K562 (cell line): ENCODE results near the gene HSF2BP. TPM values are rescaled to one million over a fixed set of nuclear protein-coding genes. Genes with fewer than 3 reads are reported as not detected.

Experiments
- ATAC-seq: fragments of 200-7000 bp; cut with Tn5 transposase; 3 replicates; pipeline ENCODE4 v1.9.1; 2020; ENCODE audit warnings: moderate library complexity
- BruUV-seq: library from RNA; stranded (reverse); fragments of 400-500 nt; replicated peaks from 2 replicates; lab custom pipeline; 2021; lab: Mats Ljungman, UMichigan
- CTCF ChIA-PET: fragments of 300-600 bp; formaldehyde crosslinking; extraction: SDS; loops from one replicate; lab custom pipeline; 2021; ENCODE audit warnings: low intra/inter-chr PET ratio; lab: Yijun Ruan, JAX
- POLR2A ChIA-PET: fragments of 300-600, 350-650 bp; sonication (Branson Sonifier 250); formaldehyde crosslinking; extraction: SDS; loops from one replicate; lab custom pipeline; 2021; ENCODE audit warnings: antibody characterized with exemption, inconsistent platforms; lab: Yijun Ruan, JAX
- DNase-seq, 4 experiments: peaks; one replicate each; pipeline versions ENCODE4 v3.0.0 to v3.0.0-alpha.2; 2011 to 2018; ENCODE audit warnings: low spot score in 3 of 4, mixed read lengths in 3 of 4; ENCODE audit errors: extremely low read depth in 1 of 4
- FAIRE-seq: peaks from 2 replicates; lab custom pipeline; 2011; peaks lifted over from hg19 to GRCh38; lab: Jason Lieb, UNC
- H2AFZ ChIP-seq: 2 replicates; pipeline ENCODE4 v1.6.0; 2011; ENCODE audit warnings: low read depth, low read length, control low read depth, inconsistent platforms
- H3K27ac ChIP-seq: fragments of 200-600 bp; 3 replicates; pipeline ENCODE4 v1.8.0; 2011; ENCODE audit warnings: low read depth, mild to moderate bottlenecking, control low read depth, inconsistent platforms, low read length, moderate library complexity, mixed read lengths; ENCODE audit errors: extremely low read depth
- H3K27me3 ChIP-seq, 2 experiments: fragments of 300-600 bp in 1 of 2; 2 replicates in 1 of 2; 3 replicates in 1 of 2; pipeline versions ENCODE4 v1.6.0 to v1.8.0; 2011; ENCODE audit warnings: inconsistent platforms in 2 of 2, low read length in 2 of 2, mild to moderate bottlenecking in 1 of 2, mixed read lengths in 1 of 2, moderate library complexity in 1 of 2; ENCODE audit not compliant: control insufficient read depth in 2 of 2, insufficient read depth in 2 of 2
- H3K36me3 ChIP-seq: fragments of 300-600 bp; 3 replicates; pipeline ENCODE4 v1.8.0; 2011; ENCODE audit warnings: mild to moderate bottlenecking, low read length, inconsistent platforms; ENCODE audit not compliant: control insufficient read depth, insufficient read depth
- H3K4me1 ChIP-seq, 2 experiments: fragments of 200-600 bp in 1 of 2; replicated peaks in 1 of 2; 2 replicates in 1 of 2; 3 replicates in 1 of 2; pipeline versions ENCODE4 v1.5.1 to v1.8.0; 2011; ENCODE audit warnings: inconsistent platforms in 2 of 2, low read length in 2 of 2, mild to moderate bottlenecking in 1 of 2, mixed read lengths in 1 of 2, moderate library complexity in 1 of 2; ENCODE audit not compliant: control insufficient read depth in 2 of 2, insufficient read depth in 2 of 2
- H3K4me2 ChIP-seq: 2 replicates; pipeline ENCODE4 v1.6.1; 2011; ENCODE audit warnings: low read length, control low read depth, inconsistent platforms, mixed read lengths; ENCODE audit not compliant: insufficient read depth
- H3K4me3 ChIP-seq: fragments of 200-600 bp; sonication (generic), shearing (Covaris generic); 2 replicates; pipeline ENCODE4 v1.5.1; 2016; ENCODE audit warnings: control low read depth, inconsistent platforms
- H3K79me2 ChIP-seq: fragments of 200-600 bp; 3 replicates; pipeline ENCODE4 v1.8.0; 2011; ENCODE audit warnings: low read length, inconsistent platforms; ENCODE audit not compliant: control insufficient read depth, insufficient read depth
- H3K9ac ChIP-seq, 2 experiments: 2 replicates each; pipeline versions ENCODE4 v1.6.0 to v1.6.1; 2011; ENCODE audit warnings: low read depth in 2 of 2, low read length in 2 of 2, control low read depth in 1 of 2, inconsistent platforms in 1 of 2, mild to moderate bottlenecking in 1 of 2, mixed read lengths in 1 of 2; ENCODE audit not compliant: insufficient read depth in 1 of 2
- H3K9me1 ChIP-seq: one replicate; pipeline ENCODE4 v1.6.0; 2011; ENCODE audit warnings: inconsistent platforms, mild to moderate bottlenecking, low read length, moderate library complexity; ENCODE audit not compliant: control insufficient read depth, insufficient read depth
- H3K9me3 ChIP-seq: replicated peaks from 2 replicates; pipeline ENCODE4 v1.5.1; 2011; ENCODE audit warnings: low read depth, low read length, inconsistent platforms; ENCODE audit not compliant: control insufficient read depth, insufficient read depth
- H4K20me1 ChIP-seq: replicated peaks from 2 replicates; pipeline ENCODE4 v1.6.1; 2011; ENCODE audit warnings: low read length, inconsistent platforms, mixed read lengths; ENCODE audit not compliant: control insufficient read depth, insufficient read depth
- CHAMP1 ChIP-seq: fragments of 450-650 bp; IDR thresholded peaks from 2 replicates; pipeline ENCODE4 v1.6.1; 2016; ENCODE audit warnings: mild to moderate bottlenecking
- CTBP1 ChIP-seq: fragments of 450-650 bp; IDR thresholded peaks from 2 replicates; pipeline ENCODE4 v1.6.1; 2016; ENCODE audit warnings: borderline replicate concordance
- FOXK2 ChIP-seq, 2 experiments: fragments of 450-650 bp; IDR thresholded peaks in 1 of 2; conservative IDR thresholded peaks in 1 of 2; 2 replicates each; pipeline ENCODE4 v1.6.1; 2016; ENCODE audit warnings: low read depth in 2 of 2, mild to moderate bottlenecking in 1 of 2
- FOXM1 ChIP-seq, 2 experiments: fragments of 450-650 bp in 1 of 2; sonication (generic) in 1 of 2; formaldehyde crosslinking in 1 of 2; IDR thresholded peaks; 2 replicates each; pipeline versions ENCODE4 v1.6.1 to v1.9.0; 2017 to 2022; ENCODE audit warnings: low read depth in 2 of 2, mild to moderate bottlenecking in 2 of 2, missing genetic modification reagents in 1 of 2, moderate library complexity in 1 of 2
- KLF6 ChIP-seq: fragments of 250-450 bp; sonication (Bioruptor Pico); IDR thresholded peaks from 2 replicates; pipeline ENCODE4 v1.4.0; 2020; ENCODE audit warnings: mild to moderate bottlenecking, moderate library complexity, borderline replicate concordance
- MCM3 ChIP-seq: fragments of 450-650 bp; IDR thresholded peaks from 2 replicates; pipeline ENCODE4 v1.6.1; 2016
- NCOA6 ChIP-seq: fragments of 450-650 bp; IDR thresholded peaks from 2 replicates; pipeline ENCODE4 v1.6.1; 2017; ENCODE audit warnings: mild to moderate bottlenecking
- POLR2A ChIP-seq: fragments of 450-650 bp; conservative IDR thresholded peaks from 2 replicates; pipeline ENCODE4 v1.6.1; 2016
- YY1 ChIP-seq, 3 experiments: IDR thresholded peaks; 2 replicates each; pipeline ENCODE4 v1.6.1; 2011; ENCODE audit warnings: low read length in 2 of 3, mild to moderate bottlenecking in 2 of 3, moderate library complexity in 2 of 3, borderline replicate concordance in 1 of 3, control low read depth in 1 of 3, low read depth in 1 of 3; ENCODE audit not compliant: insufficient read depth in 3 of 3, insufficient replicate concordance in 2 of 3, control insufficient read depth in 1 of 3, insufficient read length in 1 of 3; ENCODE audit errors: extremely low read depth in 1 of 3
- ZHX1 ChIP-seq: fragments of 150-350 bp; conservative IDR thresholded peaks from 2 replicates; pipeline ENCODE4 v1.6.1; 2014; ENCODE audit warnings: low read length
- ZNF280A ChIP-seq: fragments of 450-650 bp; IDR thresholded peaks from 2 replicates; pipeline ENCODE4 v1.6.1; 2018; ENCODE audit warnings: mild to moderate bottlenecking, low read depth; ENCODE audit not compliant: partially characterized antibody
- WGBS: fragments of 100-300 bp; shearing (Covaris generic); methylation state at CpG from one replicate; pipeline ENCODE4 v1.1.6; 2016; ENCODE audit warnings: low coverage, mixed read lengths; ENCODE audit not compliant: insufficient coverage; ENCODE audit errors: missing lambda C conversion rate; 5-methylcytosine and 5-hydroxymethylcytosine counted together
- in situ Hi-C: fragments of 300-500 bp; cut with MboI; formaldehyde crosslinking; loops from 4 replicates; pipeline ENCODE4 v1.15.0; 2018; ENCODE audit warnings: inconsistent platforms, mixed read lengths
- intact Hi-C: fragments of 100-400 bp; cut with micrococcal nuclease; formaldehyde crosslinking; loops from 2 replicates; pipeline ENCODE4 v1.14.2; 2022
- polyA plus RNA-seq, 8 experiments: library from polyadenylated mRNA; depleted of rRNA in 4 of 8; stranded (reverse) in 5 of 8; unstranded in 3 of 8; fragments of >200 nt; fragmentation: Nextera tagmentation in 2 of 8; fragmentation: Illumina TruSeq in 1 of 8; extraction: Ambion mirVana in 2 of 8; extraction: Trizol in 1 of 8; gene quantifications; 2 replicates each; pipeline versions ENCODE4 v1.2.1 to v1.2.3, GENCODE V29; 2011 to 2014; ENCODE audit warnings: inconsistent platforms in 1 of 8, missing spikeins in 1 of 8
- total RNA-seq, 7 experiments: library from RNA; depleted of rRNA in 6 of 7; stranded (reverse); fragments of >200 nt in 6 of 7; fragmentation: Illumina TruSeq in 2 of 7; extraction: Trizol in 2 of 7; gene quantifications; 2 replicates each; pipeline versions ENCODE4 v1.2.1 to v1.2.3, GENCODE V29; 2011 to 2021; ENCODE audit warnings: low replicate concordance in 1 of 7

HSF2BP gene
- total and polyA plus RNA-seq, 9 of the 15 experiments (the other 6 are each of a cell fraction or from before 2014, with no cell fraction given) = 0.04 to 0.57 (median 0.20) TPM; not detected in 2

GRCh38 chr21:43691086-43691795 is 32.0 kb upstream of the HSF2BP start:
- H3K36me3 ChIP-seq = peaks cover 98% of the 10 kb centered on the region
- TF ChIP-seq CHAMP1 = no peak
- no peak for TF ChIP-seq POLR2A
- TF ChIP-seq YY1 (IDR thresholded peaks at IDR 0.05; ENCODE audit: borderline replicate concordance in 1 of 3, control insufficient read depth in 1 of 3, extremely low read depth in 1 of 3, insufficient read depth in 3 of 3, insufficient read length in 1 of 3, insufficient replicate concordance in 2 of 3, low read depth in 1 of 3, low read length in 2 of 3) = no peak
- no peak for TF ChIP-seq FOXM1 (IDR thresholded peaks at IDR 0.05; ENCODE audit: low read depth)
- TF ChIP-seq FOXM1 (CRISPR knock-in tag; IDR thresholded peaks at IDR 0.05; ENCODE audit: low read depth) = no peak
- no peak for TF ChIP-seq FOXK2 (conservative IDR thresholded peaks at IDR 0.05 in 1 of 2, IDR thresholded peaks at IDR 0.05 in 1 of 2; ENCODE audit: low read depth in 2 of 2)
- TF ChIP-seq KLF6 = no peak
- no peak for TF ChIP-seq CTBP1
- TF ChIP-seq ZHX1 = no peak
- TF ChIP-seq NCOA6 = no peak
- TF ChIP-seq ZNF280A = no peak
- no peak for TF ChIP-seq MCM3
- TF ChIP-seq, all 486 proteins: peak for 0
- Histone ChIP-seq H3K9me1 (no peaks in the 10 kb centered on the region), H3K27ac (no peak overlapping the region), H3K4me3 (no peak overlapping the region), H3K9ac (no peak overlapping the region), H3K4me2 (no peak overlapping the region), H3K27me3 (no peaks in the 10 kb centered on the region), H3K4me1 (peaks cover 0 to 21% of the 10 kb centered on the region in 2 experiments; a peak in 1 of 5 replicates), H3K79me2 (no peaks in the 10 kb centered on the region), H3K9me3 (no peaks in the 10 kb centered on the region), H4K20me1 (no peaks in the 10 kb centered on the region), H2AFZ (no peak overlapping the region)
- intact Hi-C loops (no loop called here), in situ Hi-C loops (no loop called here)
- no peak for DNase-seq
- ATAC-seq = no peak
- CTCF ChIA-PET = no interaction called here
- no TSS peak for BruUV-seq
- 96% methylated on average over 25 of the region's 25 CpGs for WGBS
- POLR2A ChIA-PET = interaction anchor here (0.6 to 1.7 kb wide), 3 partner anchors 9 to 281 kb away, joined by 3 to 5 read pairs (median 3); no protein-coding TSS in a partner anchor
- no peak for FAIRE-seq
